Chondrocyte (in vitro differentiated cells): ENCODE data around the gene CCBE1. TPM values are rescaled to one million over a fixed set of nuclear protein-coding genes. Genes with fewer than 3 reads are reported as not detected.

Experiments used
- DNase-seq: peaks from one replicate; pipeline ENCODE4 v3.0.0; 2021; ENCODE audit warnings: mixed read lengths, low spot score
- H3K27ac Mint-ChIP-seq: one replicate; pipeline ENCODE4 v1.8.0; 2021; ENCODE audit warnings: mild to moderate bottlenecking, moderate library complexity, mixed read lengths; ENCODE audit not compliant: unreplicated experiment
- H3K27me3 Mint-ChIP-seq: 2 replicates; pipeline ENCODE4 v1.8.0; 2021; ENCODE audit warnings: low read depth, mixed read lengths
- H3K36me3 Mint-ChIP-seq: 2 replicates; pipeline ENCODE4 v1.8.0; 2021; ENCODE audit warnings: low read depth, mixed read lengths
- H3K4me1 Mint-ChIP-seq: 2 replicates; pipeline ENCODE4 v1.8.0; 2021; ENCODE audit warnings: low read depth, mild to moderate bottlenecking, mixed read lengths
- H3K4me3 Mint-ChIP-seq: one replicate; pipeline ENCODE4 v1.8.0; 2021; ENCODE audit warnings: mild to moderate bottlenecking, moderate library complexity, mixed read lengths; ENCODE audit not compliant: unreplicated experiment
- H3K9me3 Mint-ChIP-seq: 2 replicates; pipeline ENCODE4 v1.8.0; 2021; ENCODE audit warnings: low read depth, mixed read lengths
- total RNA-seq: library from RNA; stranded (reverse); gene quantifications from 3 replicates; pipeline ENCODE4 v1.2.1, GENCODE V29; 2021
- TF ChIP-seq, protein P1 (sequence below): fragments of 200-600 bp; sonication (generic); IDR thresholded peaks from 2 replicates; pipeline ENCODE4 v1.5.0; 2021; ENCODE audit warnings: antibody characterized with exemption, mild to moderate bottlenecking, moderate library complexity

The CCBE1 gene
- total RNA-seq, 1 donor from 2014 or later, result 0.72 TPM

DNA sequence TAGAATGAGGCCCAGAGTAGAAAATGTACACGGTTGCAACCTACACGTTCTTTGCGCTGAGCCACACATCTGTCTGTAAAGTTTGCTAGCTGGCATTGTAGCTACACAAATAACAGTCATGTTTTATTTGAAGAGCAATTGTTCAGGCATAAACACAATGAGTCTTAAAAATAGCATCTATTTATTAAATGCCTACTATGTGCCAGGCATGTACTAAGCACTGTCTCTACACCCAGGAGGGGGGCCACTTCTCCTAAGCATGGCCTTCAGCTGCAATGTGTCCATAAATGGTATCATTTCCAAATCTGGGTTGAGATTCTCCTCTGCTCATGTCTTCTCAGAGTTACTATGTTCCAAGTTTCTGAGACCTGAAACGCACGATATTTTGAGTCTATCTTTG, 182.1 kb downstream of the CCBE1 start:
- Mint-ChIP-seq H3K36me3 (no peaks in the 10 kb centered on the region), H3K4me3 (no peak overlapping the region), H3K9me3 (no peaks in the 10 kb centered on the region), H3K27ac (no peak overlapping the region), H3K4me1 (peaks cover 23% of the 10 kb centered on the region), H3K27me3 (peaks cover 5% of the 10 kb centered on the region)
- no peak for DNase-seq
- TF ChIP-seq, protein P1, sequence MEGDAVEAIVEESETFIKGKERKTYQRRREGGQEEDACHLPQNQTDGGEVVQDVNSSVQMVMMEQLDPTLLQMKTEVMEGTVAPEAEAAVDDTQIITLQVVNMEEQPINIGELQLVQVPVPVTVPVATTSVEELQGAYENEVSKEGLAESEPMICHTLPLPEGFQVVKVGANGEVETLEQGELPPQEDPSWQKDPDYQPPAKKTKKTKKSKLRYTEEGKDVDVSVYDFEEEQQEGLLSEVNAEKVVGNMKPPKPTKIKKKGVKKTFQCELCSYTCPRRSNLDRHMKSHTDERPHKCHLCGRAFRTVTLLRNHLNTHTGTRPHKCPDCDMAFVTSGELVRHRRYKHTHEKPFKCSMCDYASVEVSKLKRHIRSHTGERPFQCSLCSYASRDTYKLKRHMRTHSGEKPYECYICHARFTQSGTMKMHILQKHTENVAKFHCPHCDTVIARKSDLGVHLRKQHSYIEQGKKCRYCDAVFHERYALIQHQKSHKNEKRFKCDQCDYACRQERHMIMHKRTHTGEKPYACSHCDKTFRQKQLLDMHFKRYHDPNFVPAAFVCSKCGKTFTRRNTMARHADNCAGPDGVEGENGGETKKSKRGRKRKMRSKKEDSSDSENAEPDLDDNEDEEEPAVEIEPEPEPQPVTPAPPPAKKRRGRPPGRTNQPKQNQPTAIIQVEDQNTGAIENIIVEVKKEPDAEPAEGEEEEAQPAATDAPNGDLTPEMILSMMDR, result no peak

DNA sequence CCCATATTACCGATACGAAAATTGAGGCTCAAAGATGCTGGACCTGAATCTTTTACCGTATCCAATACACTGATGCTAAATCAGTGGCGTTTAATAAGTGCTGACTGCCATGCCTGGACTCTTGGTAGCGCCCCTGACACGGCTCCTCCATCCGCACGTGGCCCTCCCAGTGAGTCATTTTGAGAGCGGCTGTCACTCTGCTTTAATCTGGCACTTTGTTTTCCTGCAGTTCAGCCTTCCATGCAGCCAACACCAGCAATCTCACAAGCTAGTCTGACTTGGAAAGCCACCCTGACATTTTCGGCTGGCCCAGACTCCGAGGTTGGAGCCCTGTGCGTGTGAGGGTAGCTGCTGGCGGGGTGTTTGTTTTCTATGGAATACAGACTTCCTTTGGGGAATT, 183.0 kb downstream of the CCBE1 start:
- peaks cover 5% of the 10 kb centered on the region for H3K27me3 Mint-ChIP-seq
- TF ChIP-seq, protein P1, result no peak
- no peak overlapping the region for H3K27ac Mint-ChIP-seq
- H3K4me3 Mint-ChIP-seq, result no peak overlapping the region
- no peaks in the 10 kb centered on the region for H3K36me3 Mint-ChIP-seq
- no peaks in the 10 kb centered on the region for H3K9me3 Mint-ChIP-seq
- no peak for DNase-seq
- H3K4me1 Mint-ChIP-seq, result peaks cover 23% of the 10 kb centered on the region

DNA sequence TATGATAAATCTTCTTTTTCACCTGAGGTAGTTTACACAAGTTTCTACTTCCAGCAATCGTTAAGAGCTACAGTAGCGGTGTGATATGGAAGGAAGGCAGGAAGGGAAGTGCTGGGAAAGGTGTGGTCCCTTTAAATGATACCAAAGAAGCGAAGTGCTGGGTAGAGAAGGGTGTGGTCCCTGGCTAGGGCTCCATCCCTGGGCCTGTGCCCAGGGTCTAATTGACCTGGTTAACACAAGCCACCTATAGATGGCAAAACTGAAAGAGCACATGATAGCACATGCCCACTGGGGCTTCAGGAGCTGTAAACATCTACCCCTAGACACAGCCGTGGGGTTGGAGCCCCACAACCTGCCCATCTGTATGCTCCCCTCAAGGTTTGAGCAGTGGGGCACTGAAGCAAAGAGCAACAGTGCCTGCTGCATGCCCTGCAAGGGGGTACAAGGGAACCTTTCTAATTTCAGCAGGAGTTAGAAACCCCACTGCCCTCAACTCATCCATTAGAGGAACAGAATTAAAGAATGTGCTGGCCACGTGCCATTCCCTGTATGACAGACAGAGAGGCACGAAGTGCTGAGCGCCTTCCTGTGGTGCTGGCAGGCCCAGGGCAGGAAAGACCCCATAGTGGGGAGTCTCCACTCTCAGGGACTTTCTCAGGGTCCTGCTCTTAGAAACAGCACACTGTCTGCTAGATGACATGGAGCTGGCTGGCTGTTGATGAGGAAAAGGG, 185.0 kb downstream of the CCBE1 start:
- no peaks in the 10 kb centered on the region for H3K9me3 Mint-ChIP-seq
- no peak for DNase-seq
- TF ChIP-seq, protein P1, result no peak
- H3K27me3 Mint-ChIP-seq, result peaks cover 5% of the 10 kb centered on the region
- H3K36me3 Mint-ChIP-seq, result no peaks in the 10 kb centered on the region
- no peak overlapping the region for H3K27ac Mint-ChIP-seq
- H3K4me3 Mint-ChIP-seq, result no peak overlapping the region
- H3K4me1 Mint-ChIP-seq, result peaks cover 23% of the 10 kb centered on the region

DNA sequence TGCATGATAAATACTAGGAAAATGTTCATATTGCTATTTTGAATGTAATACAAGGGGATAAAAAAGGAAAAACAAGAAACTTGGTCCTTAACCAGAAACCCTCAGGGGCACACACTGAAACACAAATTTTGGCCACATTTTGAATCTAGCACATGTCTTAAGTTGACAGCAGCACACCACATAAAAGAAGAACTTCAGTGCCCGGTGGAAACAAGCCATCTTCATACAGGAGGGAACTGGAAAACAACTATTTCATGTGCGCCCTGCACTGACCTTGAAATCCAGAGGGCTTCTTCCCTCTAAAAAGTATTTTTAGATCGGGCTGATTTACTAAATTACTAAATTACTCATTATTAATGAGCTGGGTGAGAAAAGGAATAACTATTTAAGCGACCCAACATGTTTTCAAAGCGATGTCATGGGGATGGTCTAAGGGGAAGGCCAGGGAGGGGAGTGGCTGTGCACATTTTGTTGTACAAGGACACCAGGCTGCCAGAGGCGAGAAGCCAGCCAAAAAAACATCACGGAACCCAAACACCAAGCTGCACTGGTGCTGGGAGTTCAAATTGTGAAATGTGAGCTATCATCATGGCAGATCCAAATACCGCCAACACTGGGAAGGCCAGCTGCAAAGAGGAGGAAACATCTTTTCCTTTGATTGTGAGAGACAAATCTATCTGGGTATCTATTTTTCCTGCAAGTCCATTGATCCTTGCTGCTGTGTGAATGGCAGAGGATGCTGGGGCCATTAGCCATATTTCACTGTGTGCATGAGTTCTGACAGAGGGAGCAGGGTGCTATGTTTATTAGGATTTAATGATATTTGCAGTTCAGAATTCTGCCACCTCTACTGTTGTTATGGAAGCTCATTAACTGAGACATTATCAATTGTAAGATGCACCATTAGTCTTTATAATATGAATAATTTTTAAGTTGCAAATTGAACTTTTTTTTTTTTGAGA, 187.5 kb downstream of the CCBE1 start:
- DNase-seq, result no peak
- Mint-ChIP-seq H3K36me3 (no peaks in the 10 kb centered on the region), H3K27me3 (peaks cover 9% of the 10 kb centered on the region), H3K4me3 (no peak overlapping the region), H3K9me3 (no peaks in the 10 kb centered on the region), H3K4me1 (peaks cover 17% of the 10 kb centered on the region), H3K27ac (no peak overlapping the region)
- TF ChIP-seq, protein P1, result no peak

DNA sequence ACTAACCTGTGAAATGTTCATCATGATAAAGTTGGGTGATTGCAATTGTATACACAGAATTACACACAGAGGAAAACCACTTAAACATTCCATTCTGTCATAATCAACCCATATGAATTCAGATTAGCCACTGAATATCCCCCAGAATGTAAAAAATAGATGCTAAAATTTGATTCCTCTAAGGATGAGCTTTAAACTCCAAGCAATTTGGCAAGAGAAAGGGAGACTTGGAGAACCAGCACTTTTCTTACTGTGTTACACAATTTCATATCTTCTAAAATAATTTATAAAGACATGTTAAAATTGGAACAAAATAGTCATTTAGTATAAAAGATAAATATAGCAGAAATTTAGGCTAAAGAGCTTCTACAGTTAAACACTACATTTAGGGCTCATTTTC, 191.9 kb downstream of the CCBE1 start:
- TF ChIP-seq, protein P1, result no peak
- Mint-ChIP-seq H3K36me3 (no peaks in the 10 kb centered on the region), H3K9me3 (no peaks in the 10 kb centered on the region), H3K27ac (no peak overlapping the region), H3K4me3 (no peak overlapping the region), H3K27me3 (peaks cover 4% of the 10 kb centered on the region), H3K4me1 (peaks cover 11% of the 10 kb centered on the region)
- DNase-seq, result no peak
